ENCODE data around the gene GREM2. TPM values are rescaled to one million over a fixed set of nuclear protein-coding genes. Genes with fewer than 3 reads are reported as not detected.

Gene GREM2
- total and polyA plus RNA-seq, 9 of the 15 experiments (the other 6 are each of a cell fraction or from before 2014, with no cell fraction given) = 0.01 to 0.07 (median 0.05) TPM; not detected in 5

- TF ChIP-seq RERE (CRISPR knock-in tag; IDR thresholded peaks at IDR 0.05; ENCODE audit: borderline replicate concordance) (no peak), ZNF77 (CRISPR knock-in tag; IDR thresholded peaks at IDR 0.05) (no peak), SAP30 (IDR thresholded peaks at IDR 0.05; ENCODE audit: borderline replicate concordance, insufficient read depth, low read depth, low read length, poor library complexity, severe bottlenecking) (no peak), IRF9 (tag; IDR thresholded peaks at IDR 0.05) (no peak)
These were observed 34.8 kb upstream of the GREM2 start (continued) for GRCh38 chr1:240646571-240647240.

Measured in K562 (cell line).